ENCODE measurements around the gene KIF14. TPM values are rescaled to one million over a fixed set of nuclear protein-coding genes. Genes with fewer than 3 reads are reported as not detected.
A peak's percentile ranks its signal among the peaks of the same experiment; 100 is the strongest.

KIF14 gene
- total and polyA plus RNA-seq, 2 experiments from 2014 or later: 13.3 to 23.2 TPM

- Mint-ChIP-seq H3K9me3 (no peaks in the 10 kb centered on the region; the same call in 2 of the 3 replicates), H3K27me3 (ENCODE audit: insufficient read depth, low read depth, poor library complexity) (peaks cover 2% of the 10 kb centered on the region), H3K4me1 (peaks cover 19% of the 10 kb centered on the region), H3K36me3 (ENCODE audit: low read depth) (no peaks in the 10 kb centered on the region), H3K27ac (no peak overlapping the region), H3K4me3 (no peak overlapping the region)
- no peaks in the 10 kb centered on the region for H3K27me3 ChIP-seq (ENCODE audit: insufficient read depth)
- TF ChIP-seq ZNF331 (CRISPR knock-in tag; IDR thresholded peaks at IDR 0.05; ENCODE audit: low read depth) (no peak), JUNB (IDR thresholded peaks at IDR 0.05; ENCODE audit: unreplicated experiment) (no peak), ZNF114 (CRISPR knock-in tag; IDR thresholded peaks at IDR 0.05) (no peak), CTCF (conservative IDR thresholded peaks at IDR 0.05; ENCODE audit: low read depth in 2 of 2) (no peak), EZH2phosphoT487 (IDR thresholded peaks at IDR 0.05; ENCODE audit: unreplicated experiment) (no peak), EZH2 (IDR thresholded peaks at IDR 0.05; ENCODE audit: low read depth, unreplicated experiment) (no peak), REST (IDR thresholded peaks at IDR 0.05; ENCODE audit: unreplicated experiment) (no peak), ZNF462 (CRISPR knock-in tag; IDR thresholded peaks at IDR 0.05) (no peak), CREB1 (CRISPR knock-in tag; IDR thresholded peaks at IDR 0.05; ENCODE audit: low read depth) (no peak), ETS1 (IDR thresholded peaks at IDR 0.05) (no peak), NANOG (IDR thresholded peaks at IDR 0.05; ENCODE audit: borderline replicate concordance) (no peak), POLR2AphosphoS5 (IDR thresholded peaks at IDR 0.05; ENCODE audit: low read depth) (no peak), STAT1 (IDR thresholded peaks at IDR 0.05; ENCODE audit: unreplicated experiment) (no peak)
- no peaks in the 10 kb centered on the region for H3K9me2 ChIP-seq (ENCODE audit: insufficient read depth)
- no peaks in the 10 kb centered on the region for H3F3A ChIP-seq (replicated peaks; ENCODE audit: low read depth)
- H3K79me2 ChIP-seq (replicated peaks; ENCODE audit: insufficient read depth): no peaks in the 10 kb centered on the region
- H3K4me1 ChIP-seq (ENCODE audit: insufficient read depth): no peaks in the 10 kb centered on the region; the same call in 1 of the 2 replicates
- no peak overlapping the region for H3K27ac ChIP-seq (ENCODE audit: low read depth)
- no peaks in the 10 kb centered on the region for H3K36me3 ChIP-seq (ENCODE audit: insufficient read depth)
- no peak overlapping the region for H3K4me3 ChIP-seq
- H3K4me2 ChIP-seq: no peak overlapping the region
- no peaks in the 10 kb centered on the region for H4K20me1 ChIP-seq (replicated peaks; ENCODE audit: insufficient read depth)
- DNase-seq (ENCODE audit: low spot score) (peak; percentile 30), ATAC-seq (no peak)
- H2AFZ ChIP-seq: peak overlapping the region; percentile 66
Observed at GRCh38 chr1:200629876-200630514, 9.4 kb upstream of the KIF14 start.

All from GM23338 (cell line).